C4-2B (cell line): ENCODE measurements around the gene IL26.

Experiments used
- CTCF ChIP-seq: fragments of 450-650 bp; conservative IDR thresholded peaks from 2 replicates; pipeline ENCODE4 v1.5.1; 2017; ENCODE audit warnings: mild to moderate bottlenecking
- ZFX ChIP-seq: fragments of 450-650 bp; IDR thresholded peaks from 2 replicates; pipeline ENCODE4 v1.6.1; 2017

GRCh38 chr12:68176257-68176656 lies 49.4 kb downstream of the IL26 start:
- TF ChIP-seq CTCF (no peak), ZFX (no peak)
